GM12878 (cell line): ENCODE data around the gene NLRC5. TPM values are rescaled to one million over a fixed set of nuclear protein-coding genes. Genes with fewer than 3 reads are reported as not detected.

Experiments used
- NFYB ChIP-seq: IDR thresholded peaks from 2 replicates; pipeline ENCODE4 v1.6.1; 2011; ENCODE audit warnings: low read depth, mild to moderate bottlenecking, low read length, improper control_type of control experiment, moderate library complexity; ENCODE audit not compliant: insufficient read depth
- NR2C2 ChIP-seq: IDR thresholded peaks from 2 replicates; pipeline ENCODE4 v1.6.1; 2011; ENCODE audit warnings: borderline replicate concordance, low read depth; ENCODE audit not compliant: control insufficient read depth, insufficient read length
- SMAD1 ChIP-seq: fragments of 450-650 bp; IDR thresholded peaks from 2 replicates; pipeline ENCODE4 v1.6.1; 2018; ENCODE audit warnings: mild to moderate bottlenecking, low read depth; ENCODE audit not compliant: partially characterized antibody
- STAT1 ChIP-seq: fragments of 450-650 bp; conservative IDR thresholded peaks from 2 replicates; pipeline ENCODE4 v1.6.1; 2014; ENCODE audit warnings: antibody characterized with exemption, mild to moderate bottlenecking
- ZNF274 ChIP-seq: IDR thresholded peaks from one replicate; pipeline ENCODE4 v1.8.0; 2011; ENCODE audit not compliant: insufficient read length, insufficient read depth
- polyA plus RNA-seq, 11 experiments: library from polyadenylated mRNA; depleted of rRNA in 4 of 11; unstranded in 6 of 11; stranded (reverse) in 5 of 11; fragments of >200 nt; fragmentation: Nextera tagmentation in 4 of 11; fragmentation: Illumina TruSeq in 1 of 11; extraction: Ambion mirVana in 4 of 11; extraction: Trizol in 1 of 11; gene quantifications; 1 replicate in 1 of 11; 2 replicates in 10 of 11; pipeline versions ENCODE4 v1.2.1 to v1.2.3, GENCODE V29; 2011 to 2016; ENCODE audit warnings: inconsistent platforms in 2 of 11, missing spikeins in 2 of 11, low read depth in 1 of 11
- total RNA-seq, 4 experiments: library from RNA; depleted of rRNA in 3 of 4; stranded (reverse); fragments of >200 nt in 3 of 4; fragmentation: Illumina TruSeq in 1 of 4; extraction: Trizol in 1 of 4; gene quantifications; 2 replicates each; pipeline versions ENCODE4 v1.2.1 to v1.2.3, GENCODE V29; 2013 to 2021
- TF ChIP-seq, protein P1 (sequence below): fragments of 450-650 bp; IDR thresholded peaks from 2 replicates; pipeline ENCODE4 v1.6.1; 2017; ENCODE audit warnings: mild to moderate bottlenecking
- TF ChIP-seq, protein P2 (sequence below): fragments of 450-650 bp; IDR thresholded peaks from 2 replicates; pipeline ENCODE4 v1.6.1; 2017; ENCODE audit warnings: mild to moderate bottlenecking, low read depth, inconsistent platforms; ENCODE audit not compliant: poor library complexity, severe bottlenecking
- TF ChIP-seq, protein P3 (sequence below): IDR thresholded peaks from 2 replicates; pipeline ENCODE4 v1.6.1; 2011; ENCODE audit warnings: mild to moderate bottlenecking, low read depth, low read length, moderate library complexity; ENCODE audit not compliant: insufficient replicate concordance

Gene NLRC5
- total and polyA plus RNA-seq, 10 of the 15 experiments (the other 5 are each of a cell fraction or from before 2014, with no cell fraction given): 13.1 to 105 (median 57.3) TPM

DNA sequence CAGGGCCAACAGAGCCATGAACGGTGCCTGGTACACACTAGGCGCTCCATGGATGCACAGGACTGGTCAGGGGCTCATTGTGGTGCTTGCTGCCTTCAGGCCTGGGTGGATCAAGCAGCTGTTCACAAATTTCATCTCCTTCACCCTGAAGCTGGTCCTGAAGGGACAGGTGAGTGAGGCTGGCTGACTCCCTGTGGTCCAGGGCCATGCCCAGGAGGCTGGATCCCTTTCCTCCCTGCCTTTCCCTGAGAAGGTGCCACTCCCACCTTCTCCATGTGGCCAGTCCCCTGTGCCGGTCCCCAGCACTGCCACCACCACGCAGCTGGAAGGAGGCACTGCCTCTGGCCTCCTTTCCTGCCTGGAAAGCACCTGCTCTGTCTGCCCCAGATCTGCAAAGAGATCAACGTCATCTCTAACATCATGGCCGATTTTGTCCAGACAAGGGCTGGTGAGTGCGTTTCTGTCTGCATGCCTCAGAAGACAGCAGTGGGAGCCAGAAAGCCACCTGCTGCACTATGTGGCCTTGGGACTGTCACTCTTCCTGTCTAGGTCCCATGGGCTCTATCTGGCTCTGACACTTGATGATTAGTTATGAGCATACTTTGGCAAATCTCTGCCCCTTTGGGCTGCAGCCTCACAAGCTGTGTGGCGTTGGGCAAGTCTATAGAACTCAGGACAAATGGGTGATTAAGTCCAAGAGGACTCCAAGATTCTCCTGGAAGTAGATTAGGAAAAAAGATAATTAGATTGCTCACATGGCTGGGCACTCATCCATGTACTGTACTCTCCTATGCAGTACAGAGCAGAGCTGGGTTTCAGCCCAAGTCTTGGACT, 18.2 kb upstream of the NLRC5 start (continued):
- TF ChIP-seq SMAD1 (peak; percentile 19), STAT1 (no peak), NR2C2 (no peak), NFYB (no peak), ZNF274 (no peak)
- TF ChIP-seq, protein P1, sequence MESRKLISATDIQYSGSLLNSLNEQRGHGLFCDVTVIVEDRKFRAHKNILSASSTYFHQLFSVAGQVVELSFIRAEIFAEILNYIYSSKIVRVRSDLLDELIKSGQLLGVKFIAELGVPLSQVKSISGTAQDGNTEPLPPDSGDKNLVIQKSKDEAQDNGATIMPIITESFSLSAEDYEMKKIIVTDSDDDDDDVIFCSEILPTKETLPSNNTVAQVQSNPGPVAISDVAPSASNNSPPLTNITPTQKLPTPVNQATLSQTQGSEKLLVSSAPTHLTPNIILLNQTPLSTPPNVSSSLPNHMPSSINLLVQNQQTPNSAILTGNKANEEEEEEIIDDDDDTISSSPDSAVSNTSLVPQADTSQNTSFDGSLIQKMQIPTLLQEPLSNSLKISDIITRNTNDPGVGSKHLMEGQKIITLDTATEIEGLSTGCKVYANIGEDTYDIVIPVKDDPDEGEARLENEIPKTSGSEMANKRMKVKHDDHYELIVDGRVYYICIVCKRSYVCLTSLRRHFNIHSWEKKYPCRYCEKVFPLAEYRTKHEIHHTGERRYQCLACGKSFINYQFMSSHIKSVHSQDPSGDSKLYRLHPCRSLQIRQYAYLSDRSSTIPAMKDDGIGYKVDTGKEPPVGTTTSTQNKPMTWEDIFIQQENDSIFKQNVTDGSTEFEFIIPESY: no peak
- TF ChIP-seq, protein P2, sequence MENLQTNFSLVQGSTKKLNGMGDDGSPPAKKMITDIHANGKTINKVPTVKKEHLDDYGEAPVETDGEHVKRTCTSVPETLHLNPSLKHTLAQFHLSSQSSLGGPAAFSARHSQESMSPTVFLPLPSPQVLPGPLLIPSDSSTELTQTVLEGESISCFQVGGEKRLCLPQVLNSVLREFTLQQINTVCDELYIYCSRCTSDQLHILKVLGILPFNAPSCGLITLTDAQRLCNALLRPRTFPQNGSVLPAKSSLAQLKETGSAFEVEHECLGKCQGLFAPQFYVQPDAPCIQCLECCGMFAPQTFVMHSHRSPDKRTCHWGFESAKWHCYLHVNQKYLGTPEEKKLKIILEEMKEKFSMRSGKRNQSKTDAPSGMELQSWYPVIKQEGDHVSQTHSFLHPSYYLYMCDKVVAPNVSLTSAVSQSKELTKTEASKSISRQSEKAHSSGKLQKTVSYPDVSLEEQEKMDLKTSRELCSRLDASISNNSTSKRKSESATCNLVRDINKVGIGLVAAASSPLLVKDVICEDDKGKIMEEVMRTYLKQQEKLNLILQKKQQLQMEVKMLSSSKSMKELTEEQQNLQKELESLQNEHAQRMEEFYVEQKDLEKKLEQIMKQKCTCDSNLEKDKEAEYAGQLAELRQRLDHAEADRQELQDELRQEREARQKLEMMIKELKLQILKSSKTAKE: peak; percentile 45
- TF ChIP-seq, protein P3, sequence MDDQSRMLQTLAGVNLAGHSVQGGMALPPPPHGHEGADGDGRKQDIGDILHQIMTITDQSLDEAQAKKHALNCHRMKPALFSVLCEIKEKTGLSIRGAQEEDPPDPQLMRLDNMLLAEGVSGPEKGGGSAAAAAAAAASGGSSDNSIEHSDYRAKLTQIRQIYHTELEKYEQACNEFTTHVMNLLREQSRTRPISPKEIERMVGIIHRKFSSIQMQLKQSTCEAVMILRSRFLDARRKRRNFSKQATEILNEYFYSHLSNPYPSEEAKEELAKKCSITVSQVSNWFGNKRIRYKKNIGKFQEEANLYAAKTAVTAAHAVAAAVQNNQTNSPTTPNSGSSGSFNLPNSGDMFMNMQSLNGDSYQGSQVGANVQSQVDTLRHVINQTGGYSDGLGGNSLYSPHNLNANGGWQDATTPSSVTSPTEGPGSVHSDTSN: peak; percentile 78
